ENCODE measurements around the gene DNASE1L1. TPM values are rescaled to one million over a fixed set of nuclear protein-coding genes. Genes with fewer than 3 reads are reported as not detected.

The DNASE1L1 gene
- total RNA-seq, 1 experiment from 2014 or later = 59.7 TPM

DNA sequence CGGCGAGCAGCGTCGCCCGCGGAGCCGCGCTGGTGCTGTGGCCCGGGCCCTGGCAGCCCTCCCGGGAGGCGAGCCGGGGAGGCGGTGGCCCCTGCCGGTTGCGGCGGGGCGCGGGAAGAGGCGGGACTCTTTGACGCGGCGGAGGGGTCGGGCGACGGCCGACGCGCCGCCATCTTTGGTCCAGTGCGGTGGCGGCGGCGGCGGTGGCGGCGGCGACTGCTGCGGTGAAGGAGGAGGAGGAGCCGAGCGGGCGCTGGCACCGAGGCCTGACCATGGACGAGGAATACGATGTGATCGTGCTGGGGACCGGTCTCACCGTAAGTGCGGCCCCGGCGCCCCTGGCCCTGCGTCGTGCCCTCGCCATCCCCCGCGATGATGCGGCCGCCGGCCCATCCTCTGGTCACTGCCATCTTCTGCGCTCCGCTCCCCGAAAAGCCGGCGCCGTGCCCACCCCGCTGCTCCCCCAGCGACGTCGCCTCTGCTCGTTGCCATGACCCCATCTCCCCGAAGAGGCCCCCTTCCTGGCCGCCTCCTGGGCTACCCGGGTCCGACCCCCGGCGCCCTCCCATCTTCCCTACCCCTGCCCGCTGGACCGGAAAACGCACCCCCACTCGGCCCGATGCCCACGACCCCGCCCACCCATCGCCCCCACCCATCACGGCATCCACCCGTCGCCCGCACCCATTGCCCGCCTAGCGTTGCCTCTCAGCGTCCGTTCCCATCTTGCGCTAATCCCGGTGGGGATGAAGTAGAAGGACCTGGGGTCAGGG lies 28.1 kb upstream of the DNASE1L1 start, which contains the start of gene GDI1:
GDI1 (plus strand) TSS at position 172 of the 770 bp plus-strand sequence; CDS start at position 273, 101 bp downstream.
- DNase-seq (ENCODE audit: low read depth) = peak; percentile 28

DNA sequence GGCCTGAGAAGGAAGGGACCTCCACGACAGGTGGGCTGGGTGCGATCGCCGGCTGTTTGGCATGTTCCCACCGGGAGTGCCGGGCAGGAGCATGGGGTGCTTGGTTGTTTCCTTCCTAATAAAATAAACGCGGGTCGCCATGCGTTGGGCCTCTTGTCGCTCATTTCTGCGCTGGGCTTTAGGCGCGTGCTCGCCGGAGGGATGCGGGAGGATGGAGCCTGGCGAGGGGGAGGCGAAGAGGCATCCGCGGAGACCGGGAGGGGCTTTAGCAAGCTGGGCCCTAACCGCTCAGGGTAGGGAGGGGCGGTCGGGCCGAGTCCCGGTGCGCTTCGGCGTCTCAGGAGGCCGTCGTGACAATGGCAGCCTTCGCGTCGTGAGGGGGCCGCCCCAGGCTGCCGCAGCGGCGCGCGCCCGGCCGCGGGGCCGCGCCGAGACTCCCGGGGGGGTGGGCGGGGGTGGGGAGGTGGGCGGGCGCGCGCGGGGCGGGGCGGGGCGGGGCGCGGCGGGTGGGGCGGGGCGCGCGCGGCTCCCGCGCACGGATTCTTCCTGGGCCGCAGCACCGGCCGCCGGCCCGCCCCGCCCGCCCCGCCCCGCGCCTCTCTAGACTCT lies 27.4 kb upstream of the DNASE1L1 start:
- no peak for DNase-seq (ENCODE audit: low read depth)

DNA sequence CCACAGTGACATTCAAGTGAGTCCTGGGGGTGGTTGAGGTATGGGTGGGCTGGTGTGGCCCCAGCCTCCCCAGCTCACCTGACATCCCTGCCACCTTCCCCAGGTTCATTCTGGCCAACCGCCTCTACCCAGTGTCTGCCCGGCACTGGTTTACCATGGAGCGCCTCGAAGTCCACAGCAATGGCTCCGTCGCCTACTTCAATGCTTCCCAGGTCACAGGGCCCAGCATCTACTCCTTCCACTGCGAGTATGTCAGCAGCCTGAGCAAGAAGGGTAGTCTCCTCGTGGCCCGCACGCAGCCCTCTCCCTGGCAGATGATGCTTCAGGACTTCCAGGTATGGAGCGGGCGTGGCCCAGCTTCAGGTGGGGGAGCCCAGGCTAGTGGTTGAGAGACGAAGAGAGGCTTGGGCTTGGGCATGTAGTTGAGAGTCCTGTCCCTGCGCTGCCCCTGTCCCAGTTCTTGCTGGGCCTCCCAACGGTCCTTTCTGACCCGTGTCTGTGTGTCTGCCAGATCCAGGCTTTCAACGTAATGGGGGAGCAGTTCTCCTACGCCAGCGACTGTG lies 26.2 kb upstream of the DNASE1L1 start:
- no peak for DNase-seq (ENCODE audit: low read depth)

DNA sequence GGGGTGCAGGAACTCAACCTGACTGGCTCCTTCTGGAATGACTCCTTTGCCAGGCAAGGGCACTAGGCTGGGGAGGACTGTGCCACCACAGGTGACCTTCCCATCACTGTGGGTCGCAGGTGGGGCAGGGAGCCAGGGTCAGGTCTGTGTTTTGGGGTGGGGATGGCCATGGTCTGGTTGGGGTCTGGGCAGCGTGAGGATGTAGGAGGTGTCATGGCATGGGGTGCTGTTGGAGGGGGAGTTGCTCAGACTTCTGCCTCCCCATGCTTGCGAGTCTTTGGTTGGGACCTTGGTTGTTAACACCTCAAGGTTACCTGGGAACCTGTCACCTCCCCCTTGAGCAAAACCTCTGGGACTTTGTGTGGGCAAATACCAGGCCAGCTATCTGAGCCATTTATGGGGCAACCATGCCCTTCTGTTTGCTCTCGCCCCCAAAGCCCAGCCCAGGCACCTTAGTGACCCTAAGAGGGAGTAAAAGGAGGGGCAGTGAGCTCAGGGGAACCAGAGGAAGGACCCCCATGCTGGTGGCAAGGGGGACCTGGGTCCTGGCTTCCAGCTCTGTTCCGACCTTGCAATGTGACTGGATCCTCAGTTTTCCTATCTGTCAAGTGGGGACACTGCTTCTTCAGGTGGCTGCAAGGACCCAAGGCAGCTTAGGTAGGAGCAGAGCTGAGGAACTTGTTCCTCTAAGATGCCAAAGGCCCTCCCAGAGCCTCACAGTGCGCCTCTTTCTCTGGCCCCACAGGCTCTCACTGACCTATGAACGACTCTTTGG lies 25.5 kb upstream of the DNASE1L1 start:
- no peak for DNase-seq (ENCODE audit: low read depth)

DNA sequence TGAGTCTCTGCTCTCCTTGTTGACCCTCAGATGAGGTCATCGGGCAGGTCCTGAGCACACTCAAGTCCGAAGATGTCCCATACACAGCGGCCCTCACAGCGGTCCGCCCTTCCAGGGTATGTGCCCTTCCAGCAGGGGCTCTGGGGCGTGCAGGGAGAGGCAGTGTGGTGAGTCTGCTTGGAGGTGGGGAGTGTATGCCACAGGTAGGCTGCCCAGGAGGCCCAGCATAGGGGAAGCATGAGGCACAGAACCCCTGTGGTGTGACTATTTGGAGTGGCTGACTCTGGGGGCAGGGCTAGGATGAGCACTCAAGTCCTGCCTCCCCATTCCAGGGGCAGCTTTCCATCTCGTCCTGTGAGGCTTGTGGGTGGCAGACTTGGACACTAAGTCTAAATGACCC lies 24.6 kb upstream of the DNASE1L1 start:
- no peak for DNase-seq (ENCODE audit: low read depth)

DNA sequence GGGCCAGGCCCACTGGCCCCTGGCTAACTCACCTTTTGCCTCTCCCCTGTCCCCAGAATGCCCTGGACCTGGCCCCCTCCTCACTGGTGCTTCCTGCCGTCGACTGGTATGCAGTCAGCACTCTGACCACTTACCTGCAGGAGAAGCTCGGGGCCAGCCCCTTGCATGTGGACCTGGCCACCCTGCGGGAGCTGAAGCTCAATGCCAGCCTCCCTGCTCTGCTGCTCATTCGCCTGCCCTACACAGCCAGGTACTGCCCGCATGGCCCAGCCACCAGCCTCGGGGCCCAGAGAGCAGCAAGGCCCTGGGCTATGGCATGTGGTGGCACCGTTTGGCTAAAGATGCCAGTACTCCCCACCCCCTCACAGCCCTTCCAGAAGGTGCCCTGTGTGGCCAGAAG lies 23.2 kb upstream of the DNASE1L1 start:
- no peak for DNase-seq (ENCODE audit: low read depth)

- no peak for DNase-seq (ENCODE audit: low read depth)
Measured at GRCh38 chrX:154431341-154431740, 22.3 kb upstream of the DNASE1L1 start.

- DNase-seq (ENCODE audit: low read depth) = no peak
Measured at GRCh38 chrX:154430916-154431315, 21.9 kb upstream of the DNASE1L1 start.

DNA sequence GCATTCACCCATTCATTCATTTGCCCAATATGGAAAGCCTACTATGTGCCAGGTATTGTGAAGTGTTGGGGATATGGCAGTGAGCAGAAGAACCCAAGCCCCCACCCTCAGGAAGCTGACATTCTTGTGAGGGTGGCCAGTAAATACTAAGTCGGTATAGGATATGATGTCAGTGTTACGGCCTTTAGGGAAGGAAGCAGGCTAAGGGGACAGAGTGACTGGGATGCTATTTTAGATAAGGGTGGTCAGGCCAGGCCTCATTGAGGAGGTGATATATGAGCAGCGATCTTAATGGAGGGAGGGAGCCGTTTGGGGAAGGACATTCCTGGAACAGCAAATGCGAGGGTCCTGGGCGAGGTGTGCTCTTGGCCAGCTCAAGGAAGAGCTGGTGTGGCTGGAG lies 21.4 kb upstream of the DNASE1L1 start:
- no peak for DNase-seq (ENCODE audit: low read depth)

GRCh38 chrX:154429711-154430110 lies 20.7 kb upstream of the DNASE1L1 start:
- DNase-seq (ENCODE audit: low read depth) = no peak

GRCh38 chrX:154428176-154429171 lies 19.4 kb upstream of the DNASE1L1 start, which contains the start of gene ATP6AP1:
TSS of gene ATP6AP1 (plus strand) at chrX:154428677. CDS start at chrX:154428693, 16 bp downstream.
- DNase-seq (ENCODE audit: low read depth) = peak; percentile 92

DNA sequence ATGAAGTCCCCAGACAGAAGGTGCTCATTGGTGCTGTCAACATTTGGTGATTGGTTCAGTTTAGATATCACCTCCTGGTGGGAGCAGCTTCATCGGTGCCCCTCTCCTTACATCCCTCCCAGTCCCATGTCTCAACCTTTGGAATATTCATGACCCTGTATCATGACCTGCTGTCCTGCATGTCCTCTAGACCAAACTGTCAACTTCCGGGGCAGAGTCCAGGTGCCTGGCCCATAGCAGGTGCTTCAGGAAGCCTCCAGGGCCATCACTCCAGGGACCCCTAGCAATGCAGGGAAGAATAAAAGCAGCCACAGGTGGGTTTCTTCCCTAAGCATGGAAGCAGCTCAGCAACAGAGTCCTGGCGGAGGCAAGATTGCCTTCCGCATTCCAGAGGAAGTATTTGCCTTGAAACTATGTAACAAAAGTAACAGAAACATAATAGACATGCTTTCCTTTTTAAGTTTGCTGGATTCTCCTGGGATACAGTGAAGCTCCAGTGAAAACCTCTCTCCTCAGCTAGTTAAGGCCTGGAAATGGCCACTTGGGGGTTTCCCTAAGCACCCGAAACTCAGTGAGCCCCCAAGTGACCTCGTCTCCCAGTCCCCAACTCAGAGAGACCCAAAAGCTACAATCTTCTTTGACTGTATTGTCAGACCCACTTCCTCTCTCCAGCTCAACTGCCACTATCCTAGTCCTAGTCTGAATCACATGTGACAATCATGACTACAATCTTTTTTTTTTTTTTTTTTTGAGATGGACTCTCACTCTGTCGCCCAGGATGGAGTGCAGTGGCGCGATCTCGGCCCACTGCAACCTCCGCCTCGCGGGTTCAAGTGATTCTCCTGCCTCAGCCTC lies 18.1 kb upstream of the DNASE1L1 start:
- no peak for DNase-seq (ENCODE audit: low read depth)

DNA sequence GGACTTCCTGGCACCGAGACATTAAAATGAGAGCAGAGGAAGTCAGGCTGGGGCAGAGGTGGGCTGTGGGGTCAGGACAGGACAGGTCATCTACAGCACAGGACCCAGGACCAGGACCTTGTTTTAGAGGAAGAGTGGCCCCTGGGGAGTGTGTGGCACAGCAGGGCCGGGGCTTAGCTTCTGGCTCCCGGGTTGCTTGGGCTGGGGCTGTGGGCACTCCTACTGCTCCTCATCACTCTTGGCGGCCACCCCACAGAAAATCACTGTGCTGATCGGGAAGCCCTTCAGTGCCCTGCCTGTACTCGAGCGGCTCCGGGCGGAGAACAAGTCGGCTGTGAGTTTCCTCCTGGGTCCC lies 11.3 kb upstream of the DNASE1L1 start:
- DNase-seq (ENCODE audit: low read depth) = no peak

GRCh38 chrX:154419688-154420401 lies 10.8 kb upstream of the DNASE1L1 start:
- no peak for DNase-seq (ENCODE audit: low read depth)

- no peak for DNase-seq (ENCODE audit: low read depth)
Measured at GRCh38 chrX:154419189-154419588, 10.1 kb upstream of the DNASE1L1 start.

DNA sequence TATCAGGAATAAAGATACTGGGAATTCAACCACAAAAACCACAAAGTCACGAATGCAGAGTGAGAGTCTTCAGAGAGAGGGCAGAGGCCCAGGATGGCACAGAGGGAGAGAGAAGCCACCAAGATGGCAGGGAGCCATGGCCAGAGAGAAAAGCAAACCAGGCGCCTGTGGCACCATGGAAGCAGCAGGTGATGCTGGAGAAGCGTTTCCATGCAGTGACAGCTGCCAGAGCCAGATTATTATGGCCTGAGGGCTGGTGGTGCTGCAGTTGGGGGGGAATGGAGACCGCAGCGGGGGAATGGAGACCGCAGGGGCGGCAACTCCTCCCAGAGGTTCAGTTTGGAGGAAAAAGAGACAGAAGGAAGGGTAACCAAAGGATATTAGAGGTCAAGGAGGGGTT lies 8.1 kb upstream of the DNASE1L1 start:
- no peak for DNase-seq (ENCODE audit: low read depth)

GRCh38 chrX:154413142-154413541 lies 4.1 kb upstream of the DNASE1L1 start:
- no peak for DNase-seq (ENCODE audit: low read depth)

DNA sequence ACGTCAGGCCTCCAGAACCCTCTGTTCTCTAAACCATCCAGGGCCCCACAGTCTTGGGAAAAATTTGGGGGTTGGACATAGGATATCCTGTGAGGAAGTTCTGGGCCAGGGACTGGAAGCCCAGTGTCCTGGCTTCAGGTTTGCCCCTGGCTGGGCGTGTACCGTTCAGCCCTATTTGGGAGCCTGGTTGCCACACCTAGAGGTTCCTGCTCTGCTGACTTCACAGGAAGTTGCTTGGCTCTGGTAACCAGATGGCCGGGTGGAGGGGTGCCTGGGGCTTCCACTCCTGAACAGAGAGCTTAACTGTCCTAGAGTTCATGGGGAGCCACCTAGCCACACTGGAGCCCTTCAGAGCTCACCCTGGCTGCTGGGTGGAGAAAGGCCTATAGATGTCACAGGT lies 3.4 kb upstream of the DNASE1L1 start:
- DNase-seq (ENCODE audit: low read depth) = no peak

- DNase-seq (ENCODE audit: low read depth) = peak; percentile 54
Measured at GRCh38 chrX:154411981-154412340, 2.9 kb upstream of the DNASE1L1 start.

All from HT1080 (cell line).